Activated CD4-positive, alpha-beta T cell treated with anti-CD3 and anti-CD28 coated beads, Interleukin-2, Interleukin-4, amounts not matched to agents 100 ng/mL and 50 ng/mL, durations not matched to agents 16 hours and 8 hours (primary cell): ENCODE measurements around the gene ARHGEF25.
"Not testable (repeated sequence)": the region's sequence is repeated elsewhere in the genome, so short reads cannot be mapped to it uniquely, and the experiment has no call there.

Experiments
- DNase-seq: peaks from one replicate; pipeline ENCODE4 v3.0.0-alpha.2; 2020; ENCODE audit warnings: low spot score

Gene ARHGEF25

DNA sequence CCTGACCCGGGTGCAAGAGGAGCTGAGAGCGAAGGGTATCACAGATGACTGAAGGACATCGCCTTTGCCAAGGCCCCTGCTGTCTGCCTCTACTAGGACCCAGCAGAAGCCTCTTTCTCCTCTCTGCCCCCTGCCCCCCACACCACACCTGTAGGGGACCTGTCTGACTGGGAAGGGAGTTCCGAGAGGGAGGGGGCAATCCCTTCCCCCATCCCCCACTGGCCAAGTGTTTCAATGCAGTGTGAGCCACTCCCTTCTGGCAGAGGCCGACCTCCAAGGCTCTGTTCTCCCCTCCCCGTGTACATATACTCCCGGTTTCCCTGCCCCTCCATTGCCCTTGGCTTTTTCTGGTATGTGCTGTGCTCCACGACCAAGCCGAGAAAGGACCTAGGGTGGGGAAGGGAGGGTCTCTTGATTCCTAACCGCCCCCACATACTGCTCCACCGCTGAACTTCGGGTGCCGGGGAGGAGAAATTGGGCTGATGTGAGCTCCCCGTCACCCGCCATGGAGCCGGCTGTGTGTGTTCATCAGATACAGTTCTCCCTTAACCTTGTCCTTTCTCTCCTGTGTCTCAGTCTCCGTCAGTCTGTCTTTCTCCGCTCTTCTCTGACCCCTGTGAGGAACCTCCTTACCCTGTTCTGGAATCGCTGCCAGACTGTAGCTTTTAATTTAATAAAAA is 2.0 kb upstream of the ARHGEF25 start:
- DNase-seq, result no peak

DNA sequence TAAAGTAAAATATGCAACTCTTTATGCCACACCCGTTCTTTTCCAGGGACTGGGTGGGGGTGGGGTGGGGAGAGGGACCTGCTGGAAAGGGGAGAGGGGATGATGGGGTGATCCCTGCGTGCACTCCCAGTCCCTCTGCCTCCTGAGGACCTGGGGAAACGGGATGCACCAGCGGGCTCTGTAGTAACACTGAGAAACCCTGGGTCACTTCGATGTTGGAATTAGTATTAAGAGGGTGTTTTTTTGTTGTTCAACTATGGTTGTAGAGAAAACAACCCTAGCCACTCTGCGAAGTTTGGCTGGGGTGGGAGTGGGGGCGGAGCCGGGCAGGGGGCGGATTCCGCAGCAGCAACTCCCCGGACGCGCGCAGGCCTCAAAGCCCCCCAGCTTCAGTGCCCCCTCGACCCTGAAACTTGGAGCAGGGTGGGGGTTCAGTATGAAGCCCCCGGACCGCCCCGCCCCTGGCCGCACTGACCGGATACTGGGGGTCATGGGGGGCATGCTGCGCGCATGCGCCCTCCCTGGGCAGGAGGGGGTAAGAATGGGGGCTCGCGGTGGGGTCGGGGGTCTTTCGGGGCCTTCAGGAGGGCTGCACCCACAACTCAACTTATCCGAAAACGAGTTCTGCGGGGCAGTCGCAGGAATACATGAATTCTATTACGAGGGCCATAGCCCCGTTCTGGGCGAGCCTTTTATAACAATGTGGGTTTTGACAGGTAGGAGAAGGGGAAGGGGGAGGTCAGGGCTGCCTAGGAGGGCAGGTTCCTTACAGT is 1.3 kb upstream of the ARHGEF25 start:
- no peak for DNase-seq

DNA sequence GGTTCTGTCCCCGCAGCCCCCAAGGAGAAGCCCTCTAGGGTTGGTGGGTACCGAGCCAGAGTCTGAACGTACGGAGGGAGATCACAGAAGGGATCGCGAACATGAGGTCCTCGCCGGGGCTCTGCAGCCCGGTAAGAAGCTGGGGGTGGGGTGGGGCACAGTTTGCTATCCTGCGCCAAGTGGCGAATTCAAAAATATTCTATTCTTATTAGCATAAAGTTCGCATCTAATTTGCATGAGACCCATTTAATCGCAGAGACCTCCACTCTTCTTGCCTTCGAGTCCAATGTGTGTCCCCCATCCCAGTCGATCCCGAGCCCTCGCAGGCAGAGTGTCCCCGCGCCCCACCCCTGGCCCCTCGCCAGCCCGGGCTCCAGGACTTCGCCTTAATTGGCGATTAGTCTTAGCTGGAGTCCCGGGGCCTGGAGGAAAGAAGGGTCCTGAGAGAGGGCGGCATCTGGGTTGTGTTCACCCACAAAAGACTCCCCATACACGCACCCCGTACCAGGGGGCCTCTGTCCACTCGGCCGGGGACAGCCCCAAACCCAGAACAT is 604 bp upstream of the ARHGEF25 start:
- no peak for DNase-seq

- DNase-seq, result no peak
Observed at GRCh38 chr12:57611827-57612710, 834 bp downstream of the ARHGEF25 start.

DNA sequence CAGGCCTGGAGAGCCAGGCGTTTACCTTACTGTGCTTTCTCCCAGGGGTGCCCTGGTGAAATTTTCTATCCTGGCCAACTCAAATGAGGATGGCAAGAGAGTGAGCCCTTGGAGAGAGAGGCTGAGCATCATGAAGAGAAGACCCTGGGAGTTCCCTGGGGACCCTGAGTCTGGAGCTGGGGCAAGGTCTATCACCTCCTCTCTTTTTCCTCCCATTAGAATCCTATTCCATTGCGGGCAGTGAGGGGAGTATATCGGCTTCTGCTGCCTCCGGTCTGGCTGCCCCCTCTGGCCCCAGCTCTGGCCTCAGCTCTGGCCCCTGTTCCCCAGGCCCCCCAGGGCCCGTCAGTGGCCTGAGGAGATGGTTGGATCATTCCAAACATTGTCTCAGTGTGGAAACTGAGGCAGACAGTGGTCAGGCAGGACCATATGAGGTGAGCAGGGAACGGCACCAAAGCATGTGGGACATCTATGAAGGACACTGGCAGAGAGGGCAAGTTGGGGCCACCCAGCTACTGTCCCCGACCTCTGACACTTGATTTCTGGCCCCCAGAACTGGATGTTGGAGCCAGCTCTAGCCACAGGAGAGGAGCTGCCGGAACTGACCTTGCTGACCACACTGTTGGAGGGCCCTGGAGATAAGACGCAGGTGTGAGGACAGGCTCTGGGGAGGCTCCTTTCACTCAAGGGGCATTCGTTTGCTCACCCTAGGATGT is 1.6 kb downstream of the ARHGEF25 start:
- no peak for DNase-seq

DNA sequence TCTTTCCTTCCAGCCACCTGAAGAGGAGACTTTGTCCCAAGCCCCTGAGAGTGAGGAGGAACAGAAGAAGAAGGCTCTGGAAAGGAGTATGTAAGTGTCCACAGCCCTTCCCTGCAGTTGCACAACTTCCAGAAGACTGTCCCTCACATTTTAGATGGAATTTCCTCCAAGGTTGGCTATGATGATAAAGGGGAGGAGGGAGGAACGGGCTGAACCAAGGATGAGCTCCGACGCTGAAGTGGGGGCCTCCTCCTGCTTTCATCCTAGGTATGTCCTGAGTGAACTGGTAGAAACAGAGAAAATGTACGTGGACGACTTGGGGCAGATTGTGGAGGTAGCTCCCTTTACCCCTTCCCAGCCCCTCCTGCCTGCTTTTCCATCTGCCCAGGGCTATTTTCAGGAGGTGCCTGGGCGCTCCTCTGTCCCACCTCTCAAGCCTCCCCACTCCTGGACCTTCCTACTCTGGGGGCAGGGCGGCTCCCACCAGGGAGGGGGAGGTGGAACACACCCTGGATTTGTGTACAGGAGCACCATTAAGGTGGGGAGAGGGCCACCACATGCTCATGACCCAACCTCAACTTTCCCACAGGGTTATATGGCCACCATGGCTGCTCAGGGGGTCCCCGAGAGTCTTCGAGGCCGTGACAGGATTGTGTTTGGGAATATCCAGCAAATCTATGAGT is 2.3 kb downstream of the ARHGEF25 start:
- no peak for DNase-seq

GRCh38 chr12:57614178-57614947 is 3.1 kb downstream of the ARHGEF25 start:
- no peak for DNase-seq

- DNase-seq, result no peak
Observed at GRCh38 chr12:57614948-57615500, 3.8 kb downstream of the ARHGEF25 start.

GRCh38 chr12:57615637-57616036 is 4.4 kb downstream of the ARHGEF25 start:
- no peak for DNase-seq

GRCh38 chr12:57616383-57617101 is 5.3 kb downstream of the ARHGEF25 start:
- no peak for DNase-seq

GRCh38 chr12:57617942-57618341 is 6.7 kb downstream of the ARHGEF25 start:
- no peak for DNase-seq

- not testable (repeated sequence) for DNase-seq
Observed at GRCh38 chr12:57618431-57618830, 7.2 kb downstream of the ARHGEF25 start.

- DNase-seq, result no peak
Observed at GRCh38 chr12:57618966-57619433, 7.8 kb downstream of the ARHGEF25 start.

DNA sequence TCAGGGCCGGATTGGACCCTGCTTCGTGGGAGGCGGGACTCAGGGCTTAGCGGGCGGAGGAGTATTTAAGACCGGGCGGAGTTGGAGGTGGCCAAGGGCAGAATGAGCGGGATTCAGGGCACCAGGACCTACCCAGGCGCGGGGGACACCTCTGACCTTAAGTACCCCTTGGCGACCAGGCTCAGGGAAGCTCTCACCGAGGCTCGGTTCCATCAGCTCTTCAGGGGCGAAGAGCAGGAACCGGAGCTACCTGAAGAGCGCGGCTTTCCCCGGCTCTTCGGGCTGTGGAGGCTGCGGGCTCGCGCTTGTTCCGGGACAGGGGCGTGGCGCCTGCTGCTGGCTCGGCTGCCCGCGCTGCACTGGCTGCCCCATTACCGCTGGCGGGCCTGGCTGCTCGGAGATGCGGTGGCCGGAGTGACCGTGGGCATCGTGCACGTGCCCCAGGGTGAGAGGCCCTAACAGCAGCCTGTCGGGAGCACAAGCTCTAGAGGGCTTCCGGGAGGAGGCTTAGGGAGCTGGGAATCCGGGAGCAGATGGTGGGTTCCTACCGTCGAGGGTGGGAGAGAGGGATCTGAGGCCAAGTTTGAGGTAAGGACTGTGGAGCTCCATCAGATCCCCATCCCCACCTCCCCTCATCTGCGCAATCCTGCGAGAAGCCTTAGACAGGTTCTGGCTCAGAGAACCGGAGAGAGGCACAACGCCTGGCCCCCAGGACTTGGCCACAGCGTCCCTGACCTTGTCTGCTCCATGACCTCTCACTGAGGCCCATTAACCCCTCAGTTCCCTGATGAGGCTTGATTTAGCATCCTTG is 8.4 kb downstream of the ARHGEF25 start:
- no peak for DNase-seq

DNA sequence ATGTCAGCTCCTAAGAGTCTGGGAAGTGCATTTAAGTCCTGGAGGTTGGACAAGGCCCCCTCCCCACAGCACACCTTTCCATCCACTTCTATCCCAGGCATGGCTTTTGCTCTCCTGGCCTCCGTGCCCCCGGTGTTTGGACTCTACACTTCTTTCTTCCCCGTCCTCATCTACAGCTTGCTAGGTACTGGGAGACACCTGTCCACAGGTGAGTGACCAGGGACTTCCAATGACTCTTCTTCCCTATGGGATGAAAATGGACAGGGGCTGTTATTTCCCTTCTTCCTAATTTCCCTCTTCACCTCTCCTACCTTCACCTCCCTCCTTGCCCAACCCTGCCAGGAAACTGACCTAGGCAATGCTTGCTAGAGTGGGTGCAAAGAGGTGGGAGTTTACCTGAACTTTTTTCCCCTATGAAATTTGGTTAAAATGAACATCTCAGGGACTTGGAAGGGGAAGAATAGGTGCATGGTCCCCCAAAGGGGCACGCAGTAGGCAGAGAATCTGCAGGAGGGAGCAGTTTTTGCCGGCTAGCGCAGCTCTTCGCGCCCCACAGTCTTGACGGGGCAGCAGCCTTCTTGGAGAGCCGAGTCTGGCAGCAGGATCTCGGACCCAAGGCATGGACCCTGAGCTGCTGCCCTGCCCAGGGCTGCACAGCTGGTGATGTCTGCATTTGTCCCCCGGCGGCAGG is 9.2 kb downstream of the ARHGEF25 start:
- no peak for DNase-seq

DNA sequence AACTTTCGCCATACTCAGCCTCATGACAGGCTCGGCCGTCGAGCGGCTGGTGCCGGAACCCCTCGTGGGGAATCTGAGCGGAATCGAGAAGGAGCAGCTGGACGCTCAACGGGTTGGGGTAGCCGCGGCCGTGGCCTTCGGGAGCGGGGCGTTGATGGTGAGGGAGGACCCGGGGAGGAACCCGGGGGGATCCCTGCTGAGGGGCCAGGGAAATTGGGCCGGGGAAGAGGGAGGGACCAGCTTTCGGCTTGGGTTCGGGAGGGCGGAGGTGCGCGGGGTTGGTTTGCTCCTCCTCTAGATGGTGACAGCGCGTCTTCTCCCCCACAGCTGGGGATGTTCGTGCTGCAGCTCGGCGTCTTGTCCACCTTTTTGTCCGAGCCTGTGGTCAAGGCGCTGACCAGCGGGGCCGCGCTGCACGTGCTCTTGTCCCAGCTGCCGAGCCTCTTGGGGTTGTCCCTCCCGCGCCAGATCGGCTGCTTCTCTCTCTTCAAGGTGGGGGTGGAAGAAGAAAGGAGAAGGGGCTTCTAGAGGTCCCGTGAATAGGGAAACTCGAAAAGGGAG is 9.8 kb downstream of the ARHGEF25 start:
- DNase-seq, result no peak
